Mammary epithelial cell (primary cell): Measurements from ENCODE around the gene PHF12.

ENCODE experiments used
- EZH2 ChIP-seq: IDR thresholded peaks from 2 replicates; pipeline ENCODE4 v1.6.1; 2012; ENCODE audit warnings: low read length, inconsistent platforms, borderline replicate concordance
- TF ChIP-seq, protein P1 (sequence below), 2 donors: IDR thresholded peaks in 1 of 2; conservative IDR thresholded peaks in 1 of 2; 2 replicates each; pipeline ENCODE4 v1.5.1; 2011 to 2012; ENCODE audit warnings: inconsistent platforms in 2 of 2, low read length in 2 of 2, mild to moderate bottlenecking in 2 of 2, control low read depth in 1 of 2, low read depth in 1 of 2; ENCODE audit not compliant: insufficient read depth in 1 of 2; ENCODE audit errors: extremely low read depth in 1 of 2

DNA sequence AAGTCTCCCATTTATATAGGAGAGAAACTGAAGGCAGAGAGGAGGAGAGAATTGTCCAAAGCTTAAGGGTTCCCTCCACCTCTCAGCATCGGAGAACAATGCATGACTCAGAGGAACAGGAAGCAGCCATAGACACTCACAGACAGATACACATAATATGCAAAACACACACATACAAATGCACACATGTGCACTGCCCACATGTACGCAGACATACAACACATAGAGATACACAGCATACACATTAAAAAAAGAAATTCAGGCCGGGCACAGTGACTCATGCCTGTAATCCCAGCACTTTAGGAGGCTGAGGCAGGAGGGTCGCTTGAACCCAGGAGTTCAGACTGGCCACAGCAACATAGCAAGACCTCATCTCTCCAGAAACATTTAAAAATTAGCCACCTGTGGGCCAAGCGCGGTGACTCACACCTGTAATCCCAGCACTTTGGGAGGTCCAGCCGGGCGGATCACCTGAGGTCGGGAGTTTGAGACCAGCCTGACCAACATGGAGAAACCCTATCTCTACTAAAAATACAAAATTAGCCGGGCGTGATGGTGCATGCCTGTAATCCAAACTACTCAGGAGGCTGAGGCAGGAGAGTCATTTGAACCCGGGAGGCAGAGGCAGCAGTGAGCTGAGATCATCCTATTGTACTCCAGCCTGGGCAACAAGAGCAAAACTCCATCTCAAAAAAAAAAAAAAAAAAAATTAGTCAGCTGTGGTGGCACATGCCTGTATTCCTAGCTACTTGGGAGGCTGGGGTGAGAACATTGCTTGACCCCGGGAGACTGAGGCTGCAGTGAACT, 85.2 kb downstream of the PHF12 start:
- TF ChIP-seq, protein P1, sequence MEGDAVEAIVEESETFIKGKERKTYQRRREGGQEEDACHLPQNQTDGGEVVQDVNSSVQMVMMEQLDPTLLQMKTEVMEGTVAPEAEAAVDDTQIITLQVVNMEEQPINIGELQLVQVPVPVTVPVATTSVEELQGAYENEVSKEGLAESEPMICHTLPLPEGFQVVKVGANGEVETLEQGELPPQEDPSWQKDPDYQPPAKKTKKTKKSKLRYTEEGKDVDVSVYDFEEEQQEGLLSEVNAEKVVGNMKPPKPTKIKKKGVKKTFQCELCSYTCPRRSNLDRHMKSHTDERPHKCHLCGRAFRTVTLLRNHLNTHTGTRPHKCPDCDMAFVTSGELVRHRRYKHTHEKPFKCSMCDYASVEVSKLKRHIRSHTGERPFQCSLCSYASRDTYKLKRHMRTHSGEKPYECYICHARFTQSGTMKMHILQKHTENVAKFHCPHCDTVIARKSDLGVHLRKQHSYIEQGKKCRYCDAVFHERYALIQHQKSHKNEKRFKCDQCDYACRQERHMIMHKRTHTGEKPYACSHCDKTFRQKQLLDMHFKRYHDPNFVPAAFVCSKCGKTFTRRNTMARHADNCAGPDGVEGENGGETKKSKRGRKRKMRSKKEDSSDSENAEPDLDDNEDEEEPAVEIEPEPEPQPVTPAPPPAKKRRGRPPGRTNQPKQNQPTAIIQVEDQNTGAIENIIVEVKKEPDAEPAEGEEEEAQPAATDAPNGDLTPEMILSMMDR (conservative IDR thresholded peaks at IDR 0.05 in 1 of 2, IDR thresholded peaks at IDR 0.05 in 1 of 2; ENCODE audit: extremely low read depth in 1 of 2, insufficient read depth in 1 of 2, low read depth in 1 of 2, low read length in 2 of 2) = no peak
- TF ChIP-seq EZH2 = no peak
